T-helper 1 cell treated with Interleukin-12 subunit alpha and Interleukin-12 subunit beta and Interleukin-4 antibody, amounts not matched to agents 30 ng/mL and 1 ng/mL, for 36 hours (primary cell): ENCODE results near the gene SMARCD1. TPM values are rescaled to one million over a fixed set of nuclear protein-coding genes. Genes with fewer than 3 reads are reported as not detected.

Experiments used
- intact Hi-C: fragments of 100-400 bp; cut with micrococcal nuclease; formaldehyde crosslinking; loops from one replicate; pipeline ENCODE4 v1.15.1; 2024
- total RNA-seq: library from RNA; stranded (reverse); gene quantifications from 2 replicates; pipeline ENCODE4 v1.2.3, GENCODE V29; 2022

SMARCD1 gene
- total RNA-seq, 1 donor from 2014 or later = 69.9 TPM

DNA sequence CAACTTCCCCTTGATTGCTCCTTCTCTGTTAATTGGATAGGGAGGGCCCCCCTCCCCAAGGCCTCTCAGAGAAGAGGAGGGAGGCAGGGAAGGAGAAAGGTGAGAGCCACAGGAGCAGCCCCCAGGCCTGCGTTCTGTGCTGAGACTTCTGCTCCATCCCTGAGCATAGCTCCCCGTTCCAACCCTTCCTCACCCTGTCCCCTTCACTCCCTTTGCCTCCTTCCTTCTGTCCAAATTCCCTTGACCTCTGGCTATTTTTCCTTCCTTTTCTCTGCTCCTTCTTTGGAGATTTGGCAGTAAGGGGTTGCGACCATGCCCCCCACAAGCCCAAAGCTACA is 28.5 kb upstream of the SMARCD1 start:
- intact Hi-C loops = loop anchor here (1.0 to 10.0 kb wide), 7 partner anchors 14 to 282 kb away; partner anchors contain the start of genes LIMA1, RACGAP1 and SMARCD1

DNA sequence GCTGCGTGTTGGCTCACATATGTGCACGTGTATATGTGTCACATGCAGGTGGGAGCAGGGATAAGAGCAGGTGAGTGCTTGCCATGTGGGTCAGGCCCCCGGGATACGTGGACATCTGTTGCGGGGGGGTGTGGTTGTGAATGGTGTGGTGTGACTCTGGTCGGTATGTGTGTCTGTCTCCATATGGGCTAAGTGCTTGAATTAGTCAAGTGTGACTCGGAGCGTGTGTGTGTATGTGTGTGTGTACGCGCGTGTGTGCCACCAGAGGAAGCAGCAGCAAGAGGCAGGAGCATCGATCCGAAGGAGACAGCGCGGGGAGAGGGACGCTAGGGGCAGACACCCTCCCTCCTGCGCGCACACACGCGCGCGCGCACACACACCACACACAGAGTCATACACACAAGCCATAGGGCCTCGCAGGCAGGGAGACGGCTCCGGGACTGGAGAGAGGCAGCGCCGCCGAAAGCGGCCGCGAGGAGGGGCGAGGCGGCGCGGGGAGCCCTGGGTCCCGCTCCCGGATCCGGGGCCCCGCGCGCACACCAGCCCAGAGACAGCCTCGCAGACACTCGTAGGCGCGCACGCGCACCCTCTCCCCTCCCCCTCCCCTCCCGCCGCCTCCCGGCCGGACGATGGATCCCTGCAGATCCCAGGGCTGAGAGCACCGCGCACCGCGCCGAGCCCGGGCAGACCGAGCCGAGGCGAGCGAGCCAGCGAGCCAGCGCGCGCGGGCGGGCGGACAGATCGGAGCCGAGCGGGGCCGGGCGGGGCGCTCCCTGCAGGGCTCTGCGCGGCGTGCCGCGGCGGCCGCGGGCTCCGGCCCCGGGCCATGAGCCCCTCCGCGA is 27.9 kb upstream of the SMARCD1 start, which contains the start of gene ASIC1:
Gene ASIC1, plus strand, starts transcription at position 597 of the 842 bp plus-strand sequence. CDS start 1,171 bp downstream, outside the sequence.
- intact Hi-C loops = loop anchor here (1.0 to 10.0 kb wide), 7 partner anchors 13 to 282 kb away; partner anchors contain the start of genes LIMA1, RACGAP1 and SMARCD1

DNA sequence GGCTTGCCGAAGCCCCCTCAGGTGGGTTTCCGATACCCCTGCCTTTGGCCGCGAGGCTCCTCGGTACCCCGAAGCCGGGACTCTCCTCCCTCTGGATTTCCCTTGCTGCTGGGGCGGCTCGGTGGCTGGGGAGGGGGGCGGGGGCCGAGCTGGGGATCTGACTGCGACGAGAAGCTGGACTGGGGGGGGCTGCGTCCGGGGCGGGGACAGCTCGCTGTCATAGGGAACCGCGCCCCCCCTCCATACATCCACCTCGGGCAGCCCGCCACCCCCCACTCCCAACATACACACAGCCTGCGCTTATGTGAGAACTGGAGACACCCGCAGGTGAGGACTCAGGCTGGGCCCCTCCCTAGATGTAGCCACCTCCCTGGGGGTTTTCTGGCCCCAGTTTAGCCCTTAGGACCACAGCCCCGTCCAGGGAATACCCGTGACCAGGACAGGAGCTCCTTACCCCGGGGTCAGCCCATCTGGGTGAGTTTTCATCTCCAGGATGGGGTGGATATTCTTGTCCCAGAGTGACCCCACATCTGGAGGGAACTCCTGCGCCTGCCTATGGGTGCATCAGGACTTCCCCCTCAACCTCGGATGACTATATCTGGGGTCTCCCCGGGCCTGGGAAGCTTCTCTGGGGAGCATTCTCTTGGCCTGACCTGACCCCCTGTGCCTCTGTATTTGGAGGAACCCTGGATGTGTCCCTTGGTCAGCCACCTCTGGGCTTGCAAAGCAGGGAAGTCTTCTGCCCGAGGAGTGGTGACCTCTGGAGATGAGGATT is 27.1 kb upstream of the SMARCD1 start:
- intact Hi-C loops = loop anchor here (2.0 to 10.0 kb wide), 2 partner anchors 27 to 283 kb away; partner anchors contain the start of gene SMARCD1

DNA sequence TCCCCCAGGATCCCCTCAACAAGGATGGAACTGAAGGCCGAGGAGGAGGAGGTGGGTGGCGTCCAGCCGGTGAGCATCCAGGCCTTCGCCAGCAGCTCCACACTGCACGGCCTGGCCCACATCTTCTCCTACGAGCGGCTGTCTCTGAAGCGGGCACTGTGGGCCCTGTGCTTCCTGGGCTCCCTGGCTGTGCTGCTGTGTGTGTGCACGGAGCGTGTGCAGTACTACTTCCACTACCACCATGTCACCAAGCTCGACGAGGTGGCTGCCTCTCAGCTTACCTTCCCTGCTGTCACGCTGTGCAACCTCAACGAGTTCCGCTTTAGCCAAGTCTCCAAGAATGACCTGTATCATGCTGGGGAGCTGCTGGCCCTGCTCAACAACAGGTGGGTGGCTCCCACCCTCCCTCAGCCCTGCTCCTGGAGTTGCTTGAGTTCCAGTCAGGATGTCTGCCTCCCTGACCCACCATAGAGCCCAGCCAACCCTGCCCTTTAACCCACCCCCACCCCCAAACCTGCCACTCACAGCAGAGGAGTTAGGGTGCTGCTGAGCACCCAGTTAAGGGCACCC is 26.3 kb upstream of the SMARCD1 start:
- intact Hi-C loops = loop anchor here (10.0 kb wide), 1 partner anchor 284 kb away; no protein-coding TSS in a partner anchor

DNA sequence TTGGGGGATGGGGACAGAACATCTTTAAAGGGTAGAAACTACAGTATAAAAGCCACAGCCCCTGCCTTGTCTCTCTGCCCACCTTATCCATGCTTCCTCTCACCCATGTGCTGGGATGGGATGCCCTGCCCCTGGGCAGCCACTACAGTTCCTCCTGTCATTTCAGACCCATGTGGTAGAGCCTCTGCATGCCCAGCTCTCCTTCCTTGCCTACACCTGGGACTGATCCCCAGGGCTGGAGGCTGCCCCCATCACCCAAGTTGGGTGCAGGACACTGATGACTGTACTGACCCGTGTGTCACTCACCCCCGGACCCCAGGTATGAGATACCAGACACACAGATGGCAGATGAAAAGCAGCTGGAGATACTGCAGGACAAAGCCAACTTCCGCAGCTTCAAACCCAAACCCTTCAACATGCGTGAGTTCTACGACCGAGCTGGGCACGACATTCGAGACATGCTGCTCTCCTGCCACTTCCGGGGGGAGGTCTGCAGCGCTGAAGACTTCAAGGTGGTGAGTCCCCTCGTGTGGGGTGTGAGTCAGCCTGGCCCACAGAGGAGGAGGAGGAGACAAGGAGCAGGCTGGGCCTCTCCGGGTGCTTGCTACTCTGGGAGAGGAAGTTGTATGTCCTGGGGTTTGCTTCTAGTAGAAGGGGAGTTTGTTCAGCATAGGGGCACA is 25.6 kb upstream of the SMARCD1 start:
- intact Hi-C loops = loop anchor here (10.0 kb wide), 1 partner anchor 285 kb away; no protein-coding TSS in a partner anchor

DNA sequence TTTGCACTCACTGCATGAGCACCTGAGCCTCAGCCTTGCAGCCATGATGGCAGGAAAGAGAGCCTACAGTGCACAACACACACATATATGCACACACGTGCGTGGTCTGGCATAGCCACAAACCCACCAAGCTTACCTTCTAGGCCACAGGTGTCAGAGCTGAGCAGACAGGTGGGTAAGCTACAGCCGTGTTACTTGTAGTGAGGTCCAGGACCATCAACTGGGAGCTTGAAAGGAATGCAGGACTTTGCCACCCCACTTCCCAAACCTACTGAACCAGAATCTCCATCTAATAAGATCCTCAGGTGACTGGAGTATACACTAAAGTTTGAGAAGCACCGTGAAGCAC is 25.0 kb upstream of the SMARCD1 start:
- intact Hi-C loops = no loop called here

DNA sequence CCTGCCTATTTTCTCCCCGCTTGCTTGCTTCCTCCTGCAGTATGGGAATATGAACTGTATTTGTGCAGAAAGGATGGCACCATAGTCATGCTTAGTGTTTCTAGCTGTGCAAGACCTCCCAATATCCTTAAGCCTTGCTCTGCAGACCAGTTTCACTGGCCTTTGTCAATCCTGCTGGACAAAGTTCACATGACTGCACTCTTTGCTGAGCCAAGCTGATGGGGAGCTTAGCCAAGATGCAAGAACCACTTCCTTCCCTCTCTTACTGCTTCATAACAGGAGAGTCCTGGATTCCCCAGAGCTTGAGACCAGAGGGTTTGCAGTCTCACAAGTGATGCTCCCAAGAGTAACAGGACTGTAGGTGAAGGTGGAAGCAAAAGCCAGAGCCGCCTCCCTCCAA is 24.0 kb upstream of the SMARCD1 start:
- intact Hi-C loops = no loop called here

DNA sequence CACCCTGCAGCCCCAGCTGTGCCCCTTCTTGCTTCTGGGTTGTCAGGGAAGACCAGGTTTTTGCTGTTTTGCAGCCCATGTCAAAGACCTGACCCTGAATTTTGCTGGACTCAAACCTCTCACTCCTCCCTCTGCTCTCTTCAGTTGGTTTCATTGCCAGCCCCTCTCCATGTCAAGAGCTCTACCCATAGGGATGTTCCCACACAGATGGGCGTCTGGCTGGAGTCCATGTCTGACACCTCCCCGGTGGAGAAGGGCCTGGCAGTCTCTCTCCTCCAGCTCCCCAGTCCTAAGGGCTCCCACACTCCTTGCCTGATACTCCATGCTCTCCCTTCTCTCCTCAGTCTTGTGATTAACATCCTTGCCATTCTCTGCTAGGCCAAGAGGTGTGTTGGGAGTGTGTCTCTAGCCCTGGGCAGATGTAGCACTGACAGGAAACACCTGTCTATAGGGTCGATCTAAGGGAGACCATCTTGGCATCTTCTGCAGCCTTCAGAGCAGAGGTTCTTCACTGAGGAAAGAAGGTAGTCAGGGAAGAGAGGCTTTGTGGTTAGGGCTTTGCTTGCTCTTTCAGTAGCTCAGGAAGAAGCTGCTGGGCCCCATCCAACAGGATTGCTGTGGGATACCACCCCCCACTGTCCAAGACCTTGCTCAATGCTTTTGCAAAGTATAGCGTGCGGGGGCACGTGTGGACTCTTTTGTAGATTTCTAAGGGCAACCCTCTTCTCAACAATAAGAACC is 23.0 kb upstream of the SMARCD1 start:
- intact Hi-C loops = no loop called here

DNA sequence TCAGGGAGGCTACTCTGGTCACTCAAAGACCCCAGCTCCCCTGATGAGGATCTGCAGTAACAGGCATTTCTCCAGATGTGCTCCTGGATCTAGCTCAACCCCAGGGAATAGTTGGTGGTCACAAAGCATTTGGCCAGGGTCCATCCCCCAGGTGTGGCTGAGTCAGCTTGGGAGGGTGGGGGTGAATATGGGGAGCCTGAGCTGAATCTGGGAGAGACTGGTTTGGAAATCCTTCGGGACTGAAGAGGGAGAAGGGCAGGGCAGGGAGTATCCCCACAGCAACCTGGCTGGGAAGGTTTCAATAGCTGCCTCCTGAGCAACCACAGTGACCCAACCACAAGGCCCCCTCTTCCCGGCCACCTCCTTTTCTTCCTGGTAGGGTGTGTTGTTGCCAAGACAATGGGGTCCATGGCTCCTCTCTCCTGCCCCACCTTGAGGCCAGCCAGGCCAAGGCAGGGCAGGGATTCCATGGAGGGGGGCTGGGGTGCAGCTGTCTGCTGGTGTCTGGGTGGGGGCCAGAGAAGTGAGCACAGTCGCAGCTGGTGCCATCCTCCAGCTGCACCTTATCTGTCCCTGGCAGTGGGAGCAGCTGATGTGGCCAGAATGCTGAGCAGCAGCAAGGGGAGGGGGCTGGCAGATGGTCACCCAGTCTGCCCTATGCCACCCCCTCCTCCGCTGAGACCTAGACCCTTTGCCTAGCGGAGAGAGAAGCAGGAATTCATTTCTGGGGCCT is 22.2 kb upstream of the SMARCD1 start:
- intact Hi-C loops = no loop called here

DNA sequence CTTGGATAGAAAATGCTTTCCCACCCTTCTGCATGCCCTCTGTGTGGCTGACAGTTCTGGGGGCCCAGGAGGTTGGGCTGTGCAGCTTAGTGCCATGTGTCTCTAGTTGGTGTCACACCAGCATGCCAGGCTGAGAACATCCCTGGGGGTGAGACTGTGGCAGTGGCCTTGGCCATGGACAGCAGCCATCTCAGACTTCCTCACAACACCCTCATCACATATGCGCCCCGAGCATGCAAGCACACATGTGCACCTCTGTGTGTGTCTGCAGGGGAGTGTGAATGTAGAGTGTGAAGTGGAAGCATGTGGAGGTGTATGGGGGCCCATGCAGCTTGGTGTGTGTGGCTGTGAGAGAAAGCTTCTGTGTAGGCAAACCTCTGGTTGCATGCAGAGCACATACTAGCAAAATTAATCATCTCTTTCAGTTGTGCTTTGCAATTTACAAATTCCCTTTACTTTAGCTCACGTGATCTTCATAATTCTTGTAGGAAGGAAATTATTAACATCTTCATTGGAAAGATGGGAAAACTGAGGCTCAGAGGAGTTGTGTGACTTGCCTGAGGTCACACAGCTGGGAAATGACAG is 19.3 kb upstream of the SMARCD1 start:
- intact Hi-C loops = no loop called here

DNA sequence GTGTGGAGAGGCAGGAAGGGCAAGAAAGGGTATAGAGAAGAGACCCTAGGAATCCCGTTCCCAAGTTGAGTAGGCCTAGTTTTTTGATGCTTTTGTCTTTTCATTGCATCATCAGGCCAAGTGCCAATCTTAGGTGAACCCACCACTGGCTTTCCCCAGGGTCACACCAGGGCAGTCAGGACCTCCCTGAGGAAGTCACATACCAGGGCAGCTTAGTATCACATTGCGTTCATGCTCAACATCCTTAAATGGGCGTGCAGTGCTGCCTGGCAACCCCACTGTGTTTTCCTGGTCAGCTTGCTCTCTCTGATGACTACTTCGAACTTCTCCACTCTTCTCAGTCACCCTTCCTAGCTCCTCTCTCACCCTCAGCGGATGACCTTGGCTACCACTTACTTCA is 18.7 kb upstream of the SMARCD1 start:
- intact Hi-C loops = no loop called here

DNA sequence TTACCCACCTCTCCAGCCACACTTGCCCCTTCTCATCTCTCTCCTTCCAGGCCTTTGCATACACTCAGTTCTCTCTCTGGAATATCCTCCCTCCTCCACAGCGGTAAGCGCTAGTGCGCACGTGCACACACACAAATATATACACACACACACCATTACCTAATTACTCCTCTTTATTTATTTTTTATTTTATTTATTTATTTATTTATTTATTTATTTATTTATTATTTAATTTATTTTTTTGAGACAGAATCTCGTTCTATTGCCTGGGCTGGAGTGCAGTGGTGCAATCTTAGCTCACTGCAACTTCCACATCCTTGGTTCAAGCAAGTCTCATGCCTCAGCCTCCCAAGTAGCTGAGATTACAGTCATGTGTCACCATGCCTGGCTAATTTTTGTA is 16.1 kb upstream of the SMARCD1 start:
- intact Hi-C loops = loop anchor here (1.0 kb wide), 1 partner anchor 41 kb away; no protein-coding TSS in a partner anchor

DNA sequence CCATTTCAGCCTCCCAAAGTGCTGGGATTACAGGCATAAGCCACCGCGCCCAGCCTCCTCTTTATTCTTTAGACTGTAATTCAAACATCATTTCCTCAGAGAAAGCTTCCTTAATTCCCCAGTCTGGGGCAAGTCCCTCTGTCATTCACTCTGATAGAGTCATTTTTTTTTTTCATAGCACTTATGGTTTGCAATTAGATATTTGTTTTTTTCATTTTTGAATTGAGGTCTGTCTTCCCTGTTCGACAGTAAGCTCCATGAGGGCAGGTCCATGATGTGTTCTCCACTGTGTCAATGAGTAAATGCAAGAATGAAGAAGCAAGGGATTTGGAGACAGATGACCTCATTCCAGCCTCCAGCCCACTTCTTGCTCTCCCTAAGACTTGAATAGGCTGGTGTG is 15.6 kb upstream of the SMARCD1 start:
- intact Hi-C loops = loop anchor here (1.0 kb wide), 1 partner anchor 41 kb away; no protein-coding TSS in a partner anchor

DNA sequence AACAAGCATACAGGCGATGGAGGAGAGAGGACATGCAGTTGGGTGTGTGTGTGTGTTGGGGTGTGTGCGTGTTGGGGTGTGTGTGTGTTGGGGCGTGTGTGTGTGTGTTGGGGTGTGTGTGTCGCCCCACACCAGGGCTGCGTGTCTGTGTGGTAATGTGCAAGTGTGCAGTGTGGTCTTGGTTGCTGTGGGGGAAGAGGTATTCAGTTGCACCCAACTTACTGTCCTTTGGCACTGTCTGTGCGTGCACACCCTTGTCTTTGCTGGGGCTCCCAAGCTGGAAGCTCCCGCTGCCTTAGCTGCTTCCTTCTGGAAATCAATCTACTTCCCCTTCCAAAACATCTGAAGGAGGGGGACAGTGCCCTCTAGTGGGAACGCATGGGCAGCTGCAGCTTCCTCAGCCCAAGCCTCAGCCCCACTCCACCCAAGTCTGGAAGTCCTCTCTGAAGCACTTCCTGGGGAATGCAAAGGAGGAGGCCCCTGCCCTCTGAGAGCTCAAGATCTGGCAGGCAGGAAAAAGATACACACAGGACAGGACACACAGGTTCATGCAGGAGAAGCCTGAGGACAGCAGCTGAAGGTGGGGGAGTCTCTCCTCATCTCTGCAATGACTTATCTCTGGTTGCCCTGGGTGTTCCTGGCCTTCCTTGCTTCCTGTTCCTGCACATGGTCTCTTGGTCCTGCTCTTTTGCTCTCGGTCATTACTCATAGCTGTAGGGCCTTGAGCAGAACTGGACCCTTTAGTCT is 14.7 kb upstream of the SMARCD1 start:
- intact Hi-C loops = loop anchor here (1.0 kb wide), 4 partner anchors 14 to 105 kb away; no protein-coding TSS in a partner anchor

DNA sequence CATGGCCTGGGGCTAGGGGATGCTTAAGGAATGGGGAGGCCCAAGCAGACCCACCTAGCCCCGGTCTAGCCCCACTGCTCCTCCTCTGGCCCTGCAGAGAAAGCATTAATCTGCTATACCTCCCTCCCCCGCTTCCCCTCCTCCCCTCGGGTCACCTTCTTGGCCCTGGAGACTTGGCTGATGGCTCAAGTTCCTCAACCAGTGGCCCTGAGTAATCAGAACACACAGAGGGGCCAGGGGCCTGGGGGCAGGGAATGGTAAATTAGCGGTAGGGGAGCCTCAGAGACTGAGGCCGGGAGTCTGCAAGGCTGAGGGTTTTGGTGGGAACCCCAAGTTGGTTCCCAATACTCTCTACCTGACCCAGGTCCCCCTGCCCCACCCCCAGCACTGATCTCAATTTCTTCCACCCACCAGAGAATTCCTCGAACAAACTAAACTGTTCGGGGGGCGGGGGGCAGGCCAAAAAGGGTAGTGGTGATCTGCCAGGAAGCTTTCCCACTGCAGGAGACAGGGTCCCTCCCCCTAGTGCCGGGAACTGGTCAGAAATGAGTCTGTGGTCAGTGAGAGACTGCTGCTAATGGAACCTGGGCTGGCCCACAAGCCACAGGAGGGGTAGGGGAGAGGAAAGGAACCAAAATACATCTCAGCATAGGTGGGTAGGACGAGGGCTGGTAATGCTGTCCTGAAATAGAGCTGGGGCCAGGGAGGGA is 12.8 kb upstream of the SMARCD1 start:
- intact Hi-C loops = no loop called here

DNA sequence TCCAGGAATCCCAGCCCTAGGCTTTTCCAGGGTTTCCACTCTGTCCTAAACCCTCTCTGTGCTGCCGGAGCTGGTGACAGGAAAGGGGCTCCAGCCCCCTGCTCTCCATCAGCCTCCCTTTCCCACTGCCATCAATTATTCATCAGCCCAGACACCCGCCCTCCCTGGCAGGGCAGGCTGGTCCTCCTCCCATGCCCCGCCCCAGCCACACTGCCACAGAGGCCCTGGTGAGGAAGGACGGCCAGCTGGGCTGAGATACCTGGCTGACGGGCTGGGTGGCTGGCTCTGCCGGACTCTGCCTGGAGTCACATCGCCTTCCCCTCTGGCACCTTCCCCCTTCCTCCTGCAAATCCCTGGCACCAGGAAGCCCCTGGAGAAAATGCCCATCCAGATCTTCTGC is 11.9 kb upstream of the SMARCD1 start:
- intact Hi-C loops = no loop called here

DNA sequence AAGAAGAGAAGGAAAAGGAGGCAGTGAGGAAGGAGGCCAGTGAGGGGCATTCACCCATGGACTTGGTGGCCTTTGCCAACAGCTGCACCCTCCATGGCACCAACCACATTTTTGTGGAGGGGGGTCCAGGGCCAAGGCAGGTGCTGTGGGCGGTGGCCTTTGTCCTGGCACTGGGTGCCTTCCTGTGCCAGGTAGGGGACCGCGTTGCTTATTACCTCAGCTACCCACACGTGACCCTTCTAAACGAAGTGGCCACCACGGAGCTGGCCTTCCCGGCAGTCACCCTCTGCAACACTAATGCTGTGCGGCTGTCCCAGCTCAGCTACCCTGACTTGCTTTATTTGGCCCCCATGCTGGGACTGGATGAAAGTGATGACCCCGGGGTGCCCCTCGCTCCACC is 11.4 kb upstream of the SMARCD1 start:
- intact Hi-C loops = no loop called here
